Left lung (tissue), 10 donors: ENCODE data around the gene SND1. TPM values are rescaled to one million over a fixed set of nuclear protein-coding genes. Genes with fewer than 3 reads are reported as not detected.

Experiments used
- ATAC-seq: fragments of 200-7000 bp; cut with Tn5 transposase; one replicate; pipeline ENCODE4 v1.9.1; 2020; ENCODE audit warnings: moderate library complexity
- DNase-seq, 4 donors: peaks; one replicate each; pipeline ENCODE4 v3.0.0-alpha.2; 2013 to 2020
- H3K27ac ChIP-seq, 2 donors: fragments of 200-600 bp; sonication (generic) in 1 of 2; one replicate each; pipeline versions ENCODE4 v1.5.0 to v1.8.0; 2020 to 2021
- H3K27me3 ChIP-seq, 2 donors: fragments of 200-600 bp; sonication (generic) in 1 of 2; one replicate each; pipeline versions ENCODE4 v1.5.0 to v1.8.0; 2020 to 2021
- H3K36me3 ChIP-seq, 2 donors: fragments of 200-600 bp; sonication (generic) in 1 of 2; one replicate each; pipeline versions ENCODE4 v1.5.0 to v1.8.0; 2020 to 2021
- H3K4me1 ChIP-seq, 2 donors: fragments of 200-600 bp; one replicate each; pipeline ENCODE4 v1.8.0; 2021
- H3K4me3 ChIP-seq, 2 donors: fragments of 200-600 bp; sonication (generic) in 1 of 2; one replicate each; pipeline versions ENCODE4 v1.5.0 to v1.8.0; 2020 to 2021; ENCODE audit warnings: mild to moderate bottlenecking in 1 of 2
- H3K9me3 ChIP-seq, 2 donors: fragments of 200-600 bp; sonication (generic) in 1 of 2; one replicate each; pipeline versions ENCODE4 v1.5.0 to v1.8.0; 2020 to 2021
- intact Hi-C, 2 donors: fragments of 100-400 bp; cut with DNase I; formaldehyde crosslinking; loops; one replicate each; pipeline versions ENCODE4 v1.11.2 to v1.14.2; 2022
- polyA plus RNA-seq, 6 donors: library from polyadenylated mRNA; unstranded; fragments of 120-200 nt; gene quantifications; one replicate each; pipeline ENCODE4 v1.2.1, GENCODE V29; 2013; ENCODE audit not compliant: insufficient read length in 6 of 6
- total RNA-seq, 2 donors: library from RNA; stranded (reverse); fragmentation: NEBNext Ultra II Directional; extraction: Animal tissue kit (Norgen Biotek cat#: 25700); gene quantifications; one replicate each; pipeline ENCODE4 v1.2.1, GENCODE V29; 2021
- TF ChIP-seq, protein P1 (sequence below), 2 donors: fragments of 200-600 bp; sonication (generic) in 1 of 2; IDR thresholded peaks; one replicate each; pipeline versions ENCODE4 v1.5.0 to v1.8.0; 2021; ENCODE audit warnings: antibody characterized with exemption in 2 of 2
- donor health status: DM: no; HTN: yes; CAD: no.
- donor health status: DM: no; HTN: no; CAD: no.

Gene SND1
- total and polyA plus RNA-seq, 8 donors = 141 to 229 (median 156) TPM

DNA sequence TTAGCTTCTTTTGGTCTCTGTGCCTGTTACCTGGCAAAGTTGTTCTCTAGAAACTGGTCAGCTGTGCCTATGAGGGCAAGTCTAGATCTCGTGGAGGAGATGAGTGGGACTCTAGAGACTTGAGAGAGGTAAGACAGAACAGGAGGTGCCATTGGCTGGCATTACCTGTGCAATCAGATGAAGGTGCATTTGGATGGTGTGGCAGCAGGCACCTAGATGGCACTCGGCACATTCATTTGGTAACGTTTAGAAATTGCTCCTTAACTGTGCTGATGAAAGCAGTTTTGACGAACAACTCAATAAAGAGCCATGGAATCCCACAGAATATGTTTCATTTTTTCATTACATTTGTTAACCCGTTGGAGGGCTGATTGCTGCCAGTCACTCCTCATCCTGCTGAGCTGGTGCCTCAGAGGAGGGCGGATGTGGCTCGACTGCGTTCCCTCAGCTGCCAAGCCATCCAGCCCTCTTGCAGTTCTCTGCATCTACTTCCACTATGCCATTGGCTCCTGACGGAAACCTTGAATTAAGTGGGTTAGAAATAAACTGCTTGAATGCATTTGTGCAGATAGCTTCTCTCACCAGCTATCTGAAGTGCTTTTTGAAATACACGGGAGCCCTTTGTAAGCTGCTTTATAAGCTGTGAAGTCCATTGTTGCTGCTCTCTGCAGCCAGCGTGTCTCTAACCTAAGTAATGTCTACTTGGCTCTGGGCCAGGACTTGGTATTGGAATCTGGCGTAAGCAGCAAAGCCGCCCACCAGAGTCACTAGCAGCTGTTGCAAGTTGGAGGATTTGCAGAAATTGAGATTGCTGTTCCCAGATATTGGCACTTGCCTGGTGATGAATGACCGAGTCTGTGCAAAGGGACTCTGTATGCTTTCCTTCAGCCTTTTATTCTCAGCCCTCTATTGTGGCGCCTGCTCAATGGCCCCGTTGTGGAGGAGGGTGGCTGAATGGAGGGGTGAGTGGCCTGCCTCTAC lies 291.8 kb downstream of the SND1 start:
- DNase-seq (peak in 2 of 4 donors; percentile 54 to 72), ATAC-seq (no peak)
- Histone ChIP-seq H3K9me3 (no peaks in the 10 kb centered on the region), H3K4me3 (no peak overlapping the region), H3K27me3 (no peaks in the 10 kb centered on the region), H3K36me3 (no peaks in the 10 kb centered on the region), H3K4me1 (no peaks in the 10 kb centered on the region), H3K27ac (no peak overlapping the region)
- TF ChIP-seq, protein P1, sequence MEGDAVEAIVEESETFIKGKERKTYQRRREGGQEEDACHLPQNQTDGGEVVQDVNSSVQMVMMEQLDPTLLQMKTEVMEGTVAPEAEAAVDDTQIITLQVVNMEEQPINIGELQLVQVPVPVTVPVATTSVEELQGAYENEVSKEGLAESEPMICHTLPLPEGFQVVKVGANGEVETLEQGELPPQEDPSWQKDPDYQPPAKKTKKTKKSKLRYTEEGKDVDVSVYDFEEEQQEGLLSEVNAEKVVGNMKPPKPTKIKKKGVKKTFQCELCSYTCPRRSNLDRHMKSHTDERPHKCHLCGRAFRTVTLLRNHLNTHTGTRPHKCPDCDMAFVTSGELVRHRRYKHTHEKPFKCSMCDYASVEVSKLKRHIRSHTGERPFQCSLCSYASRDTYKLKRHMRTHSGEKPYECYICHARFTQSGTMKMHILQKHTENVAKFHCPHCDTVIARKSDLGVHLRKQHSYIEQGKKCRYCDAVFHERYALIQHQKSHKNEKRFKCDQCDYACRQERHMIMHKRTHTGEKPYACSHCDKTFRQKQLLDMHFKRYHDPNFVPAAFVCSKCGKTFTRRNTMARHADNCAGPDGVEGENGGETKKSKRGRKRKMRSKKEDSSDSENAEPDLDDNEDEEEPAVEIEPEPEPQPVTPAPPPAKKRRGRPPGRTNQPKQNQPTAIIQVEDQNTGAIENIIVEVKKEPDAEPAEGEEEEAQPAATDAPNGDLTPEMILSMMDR (IDR thresholded peaks at IDR 0.05) = no peak
- intact Hi-C loops = no loop called here

DNA sequence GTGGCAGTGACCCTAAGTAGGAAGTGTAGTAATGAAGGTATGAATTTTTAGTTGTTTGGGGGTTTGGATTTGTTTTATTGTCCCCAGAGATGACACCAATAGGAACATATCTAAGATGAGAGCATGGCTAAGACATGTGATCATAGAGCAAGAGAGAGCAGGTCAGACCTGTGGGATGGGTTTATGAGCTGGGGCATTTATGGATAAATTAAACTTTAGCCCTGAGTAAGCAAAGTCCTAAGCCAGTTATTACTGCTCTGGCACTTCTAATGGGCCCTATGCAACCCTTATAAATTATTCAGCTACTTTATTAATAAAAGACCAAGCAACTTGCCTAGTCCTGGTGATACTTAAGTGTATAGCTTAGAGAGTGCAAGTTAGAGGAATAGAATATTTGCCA lies 294.1 kb downstream of the SND1 start:
- Histone ChIP-seq H3K36me3 (no peaks in the 10 kb centered on the region), H3K9me3 (no peaks in the 10 kb centered on the region), H3K4me1 (peaks cover 5 to 11% of the 10 kb centered on the region in 2 donors), H3K4me3 (no peak overlapping the region), H3K27me3 (no peaks in the 10 kb centered on the region), H3K27ac (no peak overlapping the region)
- TF ChIP-seq, protein P1 (IDR thresholded peaks at IDR 0.05) = no peak
- intact Hi-C loops = no loop called here
- no peak for DNase-seq
- ATAC-seq = no peak

DNA sequence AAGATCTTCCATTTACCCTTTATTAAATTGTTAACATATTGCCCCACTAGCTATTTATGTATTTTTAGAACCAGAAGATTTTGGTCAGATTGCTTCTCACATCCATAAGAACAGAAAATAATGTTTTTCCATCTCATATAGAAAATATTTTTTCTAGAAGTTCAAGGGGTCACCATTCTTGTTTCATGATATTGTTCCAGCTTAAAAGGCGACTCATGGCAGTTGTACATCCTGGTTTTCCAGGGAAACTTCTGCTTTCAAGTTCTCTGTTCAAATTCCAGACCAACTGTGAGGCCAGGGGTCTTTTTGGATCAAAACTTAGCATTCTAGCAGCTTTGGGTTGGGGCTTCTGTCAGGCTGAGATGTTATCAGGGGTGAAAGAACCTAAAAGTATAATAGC lies 294.9 kb downstream of the SND1 start:
- no peak overlapping the region for H3K4me3 ChIP-seq
- H3K36me3 ChIP-seq = no peaks in the 10 kb centered on the region
- no peak for DNase-seq
- H3K27ac ChIP-seq = no peak overlapping the region
- H3K9me3 ChIP-seq = no peaks in the 10 kb centered on the region
- intact Hi-C loops = no loop called here
- TF ChIP-seq, protein P1 (IDR thresholded peaks at IDR 0.05) = no peak
- H3K27me3 ChIP-seq = no peaks in the 10 kb centered on the region
- peaks cover 11 to 12% of the 10 kb centered on the region in 2 donors for H3K4me1 ChIP-seq
- no peak for ATAC-seq

DNA sequence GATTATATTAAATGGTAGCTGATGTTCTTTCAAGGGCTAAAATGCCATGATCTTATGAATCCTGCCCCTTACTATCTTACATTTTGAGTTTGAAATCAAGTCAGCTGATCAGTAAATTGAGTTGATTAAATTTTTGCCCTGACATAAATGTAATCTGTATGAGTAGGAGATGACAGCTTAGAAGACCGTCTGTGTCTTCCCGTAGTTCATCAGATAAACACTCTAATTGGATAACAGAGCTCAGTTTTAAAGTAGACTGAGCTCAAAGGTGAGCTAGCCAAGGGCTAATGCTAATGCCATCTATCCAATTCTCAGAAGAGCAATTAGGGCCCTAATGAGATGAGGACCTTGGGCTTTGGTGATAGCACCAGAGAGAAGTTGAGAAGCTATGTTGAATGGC lies 296.3 kb downstream of the SND1 start:
- Histone ChIP-seq H3K4me3 (no peak overlapping the region), H3K27me3 (no peaks in the 10 kb centered on the region), H3K4me1 (peaks cover 11 to 16% of the 10 kb centered on the region in 2 donors), H3K36me3 (no peaks in the 10 kb centered on the region), H3K9me3 (no peaks in the 10 kb centered on the region), H3K27ac (no peak overlapping the region)
- TF ChIP-seq, protein P1 (IDR thresholded peaks at IDR 0.05) = no peak
- intact Hi-C loops = no loop called here
- ATAC-seq (no peak), DNase-seq (no peak)

DNA sequence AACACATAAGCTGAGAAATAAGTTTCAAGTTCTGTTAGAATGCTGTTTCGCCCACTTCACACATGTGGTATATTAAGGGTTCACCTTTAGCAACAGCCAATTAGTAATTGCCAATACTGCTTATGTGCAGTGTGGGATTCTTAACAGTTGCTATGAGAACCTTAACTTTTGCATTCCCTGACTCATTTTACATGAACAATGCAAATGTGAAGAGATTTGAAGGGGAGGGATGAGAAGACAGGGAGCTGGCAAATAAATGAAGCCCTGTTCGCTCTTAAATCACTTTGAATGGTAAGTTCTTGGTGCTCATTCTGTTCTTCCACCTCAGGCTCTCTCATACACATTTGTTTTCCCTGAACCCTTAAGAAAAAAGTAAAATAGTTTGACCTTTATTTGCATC lies 296.9 kb downstream of the SND1 start:
- Histone ChIP-seq H3K4me1 (peaks cover 11 to 23% of the 10 kb centered on the region in 2 donors), H3K27me3 (no peaks in the 10 kb centered on the region), H3K4me3 (no peak overlapping the region), H3K27ac (no peak overlapping the region), H3K9me3 (no peaks in the 10 kb centered on the region), H3K36me3 (no peaks in the 10 kb centered on the region)
- no peak for DNase-seq
- TF ChIP-seq, protein P1 (IDR thresholded peaks at IDR 0.05) = no peak
- intact Hi-C loops = no loop called here
- ATAC-seq = no peak
